HL-60 (cell line): Measurements from ENCODE around the gene PIK3CG.

ENCODE experiments used
- POLR2AphosphoS5 ChIP-seq: IDR thresholded peaks from 2 replicates; pipeline ENCODE4 v1.6.1; 2012; ENCODE audit warnings: low read depth
- TF ChIP-seq, protein P1 (sequence below): IDR thresholded peaks from one replicate; pipeline ENCODE4 v1.5.1; 2011; ENCODE audit warnings: low read length, control low read depth, inconsistent platforms; ENCODE audit not compliant: insufficient read depth
- TF ChIP-seq, protein P2 (sequence below): IDR thresholded peaks from 2 replicates; pipeline ENCODE4 v1.6.1; 2012; ENCODE audit warnings: low read depth; ENCODE audit not compliant: insufficient replicate concordance

- TF ChIP-seq, protein P1, sequence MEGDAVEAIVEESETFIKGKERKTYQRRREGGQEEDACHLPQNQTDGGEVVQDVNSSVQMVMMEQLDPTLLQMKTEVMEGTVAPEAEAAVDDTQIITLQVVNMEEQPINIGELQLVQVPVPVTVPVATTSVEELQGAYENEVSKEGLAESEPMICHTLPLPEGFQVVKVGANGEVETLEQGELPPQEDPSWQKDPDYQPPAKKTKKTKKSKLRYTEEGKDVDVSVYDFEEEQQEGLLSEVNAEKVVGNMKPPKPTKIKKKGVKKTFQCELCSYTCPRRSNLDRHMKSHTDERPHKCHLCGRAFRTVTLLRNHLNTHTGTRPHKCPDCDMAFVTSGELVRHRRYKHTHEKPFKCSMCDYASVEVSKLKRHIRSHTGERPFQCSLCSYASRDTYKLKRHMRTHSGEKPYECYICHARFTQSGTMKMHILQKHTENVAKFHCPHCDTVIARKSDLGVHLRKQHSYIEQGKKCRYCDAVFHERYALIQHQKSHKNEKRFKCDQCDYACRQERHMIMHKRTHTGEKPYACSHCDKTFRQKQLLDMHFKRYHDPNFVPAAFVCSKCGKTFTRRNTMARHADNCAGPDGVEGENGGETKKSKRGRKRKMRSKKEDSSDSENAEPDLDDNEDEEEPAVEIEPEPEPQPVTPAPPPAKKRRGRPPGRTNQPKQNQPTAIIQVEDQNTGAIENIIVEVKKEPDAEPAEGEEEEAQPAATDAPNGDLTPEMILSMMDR, result no peak
- TF ChIP-seq POLR2AphosphoS5, result no peak
- TF ChIP-seq, protein P2, sequence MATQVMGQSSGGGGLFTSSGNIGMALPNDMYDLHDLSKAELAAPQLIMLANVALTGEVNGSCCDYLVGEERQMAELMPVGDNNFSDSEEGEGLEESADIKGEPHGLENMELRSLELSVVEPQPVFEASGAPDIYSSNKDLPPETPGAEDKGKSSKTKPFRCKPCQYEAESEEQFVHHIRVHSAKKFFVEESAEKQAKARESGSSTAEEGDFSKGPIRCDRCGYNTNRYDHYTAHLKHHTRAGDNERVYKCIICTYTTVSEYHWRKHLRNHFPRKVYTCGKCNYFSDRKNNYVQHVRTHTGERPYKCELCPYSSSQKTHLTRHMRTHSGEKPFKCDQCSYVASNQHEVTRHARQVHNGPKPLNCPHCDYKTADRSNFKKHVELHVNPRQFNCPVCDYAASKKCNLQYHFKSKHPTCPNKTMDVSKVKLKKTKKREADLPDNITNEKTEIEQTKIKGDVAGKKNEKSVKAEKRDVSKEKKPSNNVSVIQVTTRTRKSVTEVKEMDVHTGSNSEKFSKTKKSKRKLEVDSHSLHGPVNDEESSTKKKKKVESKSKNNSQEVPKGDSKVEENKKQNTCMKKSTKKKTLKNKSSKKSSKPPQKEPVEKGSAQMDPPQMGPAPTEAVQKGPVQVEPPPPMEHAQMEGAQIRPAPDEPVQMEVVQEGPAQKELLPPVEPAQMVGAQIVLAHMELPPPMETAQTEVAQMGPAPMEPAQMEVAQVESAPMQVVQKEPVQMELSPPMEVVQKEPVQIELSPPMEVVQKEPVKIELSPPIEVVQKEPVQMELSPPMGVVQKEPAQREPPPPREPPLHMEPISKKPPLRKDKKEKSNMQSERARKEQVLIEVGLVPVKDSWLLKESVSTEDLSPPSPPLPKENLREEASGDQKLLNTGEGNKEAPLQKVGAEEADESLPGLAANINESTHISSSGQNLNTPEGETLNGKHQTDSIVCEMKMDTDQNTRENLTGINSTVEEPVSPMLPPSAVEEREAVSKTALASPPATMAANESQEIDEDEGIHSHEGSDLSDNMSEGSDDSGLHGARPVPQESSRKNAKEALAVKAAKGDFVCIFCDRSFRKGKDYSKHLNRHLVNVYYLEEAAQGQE, result no peak
Observed at GRCh38 chr7:106870528-106870927, 5.4 kb downstream of the PIK3CG start.
